ENCODE measurements around the gene GUCY2F.

DNA sequence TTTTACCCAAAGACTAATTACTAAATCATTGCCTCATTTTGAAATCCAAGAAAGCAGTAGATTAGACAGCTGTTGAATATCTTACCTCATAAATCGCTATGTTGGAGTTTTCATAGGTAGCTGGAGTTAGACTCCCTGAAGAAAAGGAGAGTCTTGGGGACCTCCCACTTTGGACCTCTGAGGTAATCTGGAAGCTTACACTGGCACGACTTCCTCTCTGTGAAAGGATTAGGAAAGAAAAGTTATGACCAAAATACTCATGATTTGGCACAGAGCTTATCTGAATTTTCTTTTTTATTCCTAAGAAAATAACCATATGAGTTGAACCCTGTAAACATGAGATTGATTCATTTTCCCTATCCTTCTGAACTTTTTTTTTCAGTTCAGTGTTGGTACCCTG is 40.6 kb downstream of the GUCY2F start:
- TF ChIP-seq POLR2AphosphoS5 (IDR thresholded peaks at IDR 0.05; ENCODE audit: borderline replicate concordance, low read depth, low read length) = no peak
- no peak for TF ChIP-seq EZH2 (IDR thresholded peaks at IDR 0.05)

Data from SK-N-MC (cell line).